GM19043 (cell line): ENCODE measurements around the gene TSPAN9.

Source experiments
- ATAC-seq: cut with Tn5 transposase; IDR thresholded peaks from one replicate; pipeline ENCODE4 v1.9.1; 2021; ENCODE audit warnings: low read depth; ENCODE audit not compliant: unreplicated experiment

Gene TSPAN9

DNA sequence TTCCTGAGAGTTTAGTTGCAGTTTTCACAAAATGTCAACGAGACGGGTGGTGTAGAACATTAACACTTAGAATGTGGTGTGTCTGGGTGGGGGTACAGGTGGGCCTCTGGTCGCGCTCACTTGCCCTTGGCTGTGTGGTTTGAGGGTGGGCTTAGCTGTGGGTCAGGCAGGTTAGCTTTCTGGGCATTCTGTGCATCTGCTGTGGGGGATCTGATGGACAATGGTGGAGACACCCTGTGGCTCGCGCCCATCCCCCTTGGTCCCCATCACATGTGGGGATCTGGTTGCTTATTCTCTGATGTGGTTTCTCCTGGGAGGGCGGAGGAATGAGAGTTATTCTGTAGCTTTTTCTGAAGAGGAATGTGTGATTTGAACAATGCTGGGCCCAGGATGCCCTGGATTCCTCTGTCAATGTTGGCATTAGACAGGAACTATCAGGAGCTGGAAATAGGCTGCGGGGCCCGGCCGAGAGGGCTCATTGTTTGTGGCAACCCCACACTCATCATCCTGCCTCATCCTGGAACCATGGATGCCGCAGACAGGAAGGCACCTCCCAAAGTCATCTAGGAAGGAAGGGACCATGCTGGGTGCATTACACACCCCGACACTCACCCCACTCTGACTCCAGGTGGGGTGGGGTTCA is 101.6 kb downstream of the TSPAN9 start:
- no peak for ATAC-seq

GRCh38 chr12:3179731-3180130 is 102.6 kb downstream of the TSPAN9 start:
- ATAC-seq = no peak

GRCh38 chr12:3182426-3182825 is 105.2 kb downstream of the TSPAN9 start:
- ATAC-seq = no peak

GRCh38 chr12:3184485-3184884 is 107.3 kb downstream of the TSPAN9 start:
- no peak for ATAC-seq

DNA sequence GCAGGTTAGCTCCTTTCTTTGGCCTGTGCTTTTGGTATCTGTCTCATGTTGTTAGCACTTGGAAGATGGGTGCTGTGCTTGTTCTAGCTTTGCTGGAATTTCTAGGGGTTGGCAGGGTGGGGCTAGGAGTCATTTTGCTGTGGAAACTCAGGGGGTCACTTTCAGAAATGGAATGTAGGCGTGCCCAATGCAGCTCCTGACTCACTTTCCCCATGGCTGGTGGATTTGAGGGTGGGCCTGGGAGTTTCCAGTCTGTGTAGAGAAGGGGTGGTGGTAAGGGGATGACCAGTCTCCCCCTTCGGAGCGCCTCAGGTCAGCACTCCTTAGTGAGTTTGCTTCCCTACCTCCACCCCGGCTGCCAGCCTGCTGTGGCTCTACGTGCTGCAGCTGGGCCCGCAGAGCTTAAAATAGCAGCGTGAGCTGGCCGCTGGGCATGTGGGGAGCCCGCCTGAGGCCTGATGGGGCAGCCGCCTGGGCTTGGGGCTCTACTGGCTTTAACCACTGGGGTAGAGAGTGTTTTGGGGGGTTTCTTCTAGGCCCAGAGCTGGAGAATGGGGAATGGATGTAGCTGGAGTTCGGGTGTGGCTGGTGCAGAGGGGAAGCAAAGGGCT is 108.2 kb downstream of the TSPAN9 start:
- ATAC-seq = no peak

- no peak for ATAC-seq
These were observed 109.5 kb downstream of the TSPAN9 start for GRCh38 chr12:3186546-3187215.

DNA sequence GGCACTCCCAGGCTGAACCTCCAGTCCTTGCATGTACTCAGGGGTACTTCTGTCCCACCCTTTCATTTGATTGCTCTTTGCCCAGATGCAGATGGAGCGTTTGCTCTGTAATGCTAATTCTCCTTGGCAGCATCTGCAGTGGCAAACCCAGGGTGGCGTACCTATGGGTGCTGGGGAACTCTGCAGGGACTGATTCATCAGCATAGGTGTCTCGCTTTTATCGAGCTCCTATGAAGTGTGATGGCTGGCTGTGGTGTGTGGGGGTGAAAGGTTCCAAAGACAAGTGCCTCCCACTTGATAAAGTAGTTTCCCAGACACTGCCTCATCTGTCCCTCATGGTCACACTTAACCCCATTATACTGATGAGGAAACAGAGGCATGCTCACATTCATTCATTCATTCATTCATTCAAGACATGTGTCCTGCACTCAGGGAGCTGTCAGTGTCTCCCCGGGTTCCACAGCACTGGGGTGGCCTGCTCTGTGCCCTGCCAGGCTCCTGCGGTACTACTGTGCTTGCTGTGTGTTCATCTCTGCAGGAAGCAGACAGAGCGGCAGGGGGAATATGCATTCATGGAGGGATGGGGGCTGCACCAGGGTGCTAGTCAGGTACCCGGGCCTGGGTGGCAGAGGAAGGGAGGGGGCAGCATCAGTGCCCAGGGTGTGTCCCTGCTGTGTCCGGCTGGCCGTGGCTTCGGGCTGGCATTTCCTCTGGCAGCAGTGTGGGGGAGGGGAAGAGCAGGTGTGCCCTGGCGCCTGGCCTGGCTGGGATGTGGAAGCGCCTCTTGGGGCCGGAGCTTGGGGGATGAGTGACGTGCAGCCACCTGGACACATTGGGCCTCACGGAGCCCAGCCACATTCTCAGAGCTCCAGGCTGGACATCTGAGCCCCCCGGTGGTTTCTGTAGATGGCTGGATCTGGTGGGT is 110.9 kb downstream of the TSPAN9 start:
- no peak for ATAC-seq

DNA sequence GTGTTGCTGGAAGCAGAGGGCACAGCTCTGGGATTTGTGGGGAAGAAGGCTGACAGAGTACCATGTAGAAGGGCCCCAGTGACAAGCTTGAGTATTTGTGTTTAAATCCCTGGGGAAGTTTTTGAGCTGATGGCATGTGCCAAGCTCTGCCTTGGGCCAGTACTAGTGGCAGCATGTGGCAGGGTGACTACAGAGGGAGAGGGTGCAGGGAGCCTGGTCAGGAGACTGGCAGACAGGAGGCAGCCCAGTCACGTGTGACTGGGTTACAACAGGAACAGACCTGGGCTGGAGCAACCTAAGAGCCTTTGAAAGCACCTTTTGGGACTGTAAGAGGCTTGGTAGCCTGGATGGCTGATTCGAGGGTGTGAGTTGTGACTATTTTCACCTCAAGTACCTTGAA is 112.1 kb downstream of the TSPAN9 start:
- ATAC-seq = no peak

DNA sequence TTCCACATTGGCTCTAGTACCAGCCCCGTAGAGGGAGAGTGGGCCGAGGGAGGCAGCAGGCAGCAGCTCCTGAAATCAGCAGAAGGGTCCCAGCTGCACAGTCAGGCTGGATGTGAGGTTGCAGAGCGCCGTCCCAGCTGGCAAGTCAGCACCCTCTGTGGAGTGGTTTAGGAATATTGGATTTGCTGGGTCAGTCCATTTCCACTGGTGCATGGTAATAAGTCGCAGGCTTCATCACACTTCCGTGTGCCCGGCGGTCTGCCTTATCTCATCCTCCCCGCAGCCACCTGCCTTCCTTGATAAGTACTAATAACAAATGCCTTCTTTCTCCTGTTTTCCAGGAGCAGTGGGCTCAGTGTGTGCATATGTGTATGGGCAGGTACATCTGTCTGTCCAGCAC is 112.9 kb downstream of the TSPAN9 start:
- no peak for ATAC-seq

GRCh38 chr12:3191450-3191849 is 114.3 kb downstream of the TSPAN9 start:
- no peak for ATAC-seq

- no peak for ATAC-seq
These were observed 115.0 kb downstream of the TSPAN9 start for GRCh38 chr12:3192221-3192620.

- ATAC-seq = no peak
These were observed 116.0 kb downstream of the TSPAN9 start for GRCh38 chr12:3193131-3193530.

- ATAC-seq = no peak
These were observed 116.6 kb downstream of the TSPAN9 start for GRCh38 chr12:3193755-3194154.

DNA sequence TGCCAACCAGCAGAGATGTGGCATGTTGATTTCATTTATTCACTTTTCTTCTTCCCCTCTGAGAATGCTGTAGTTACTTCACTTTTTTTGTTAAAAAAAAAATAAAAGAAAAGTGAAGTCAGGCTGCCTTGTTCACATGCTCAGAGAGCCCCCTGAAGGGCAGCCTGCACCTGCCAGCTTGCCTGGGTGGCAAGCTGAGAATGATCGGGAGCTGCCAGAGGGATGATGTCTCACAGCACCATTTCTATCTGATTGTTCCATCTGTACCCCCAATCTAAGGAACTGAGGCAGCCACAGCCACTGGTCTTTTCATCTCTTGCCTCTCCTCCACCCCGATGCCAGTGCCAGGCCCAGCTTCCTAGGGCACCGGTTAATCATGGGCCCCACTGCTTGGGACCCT is 118.2 kb downstream of the TSPAN9 start:
- no peak for ATAC-seq

DNA sequence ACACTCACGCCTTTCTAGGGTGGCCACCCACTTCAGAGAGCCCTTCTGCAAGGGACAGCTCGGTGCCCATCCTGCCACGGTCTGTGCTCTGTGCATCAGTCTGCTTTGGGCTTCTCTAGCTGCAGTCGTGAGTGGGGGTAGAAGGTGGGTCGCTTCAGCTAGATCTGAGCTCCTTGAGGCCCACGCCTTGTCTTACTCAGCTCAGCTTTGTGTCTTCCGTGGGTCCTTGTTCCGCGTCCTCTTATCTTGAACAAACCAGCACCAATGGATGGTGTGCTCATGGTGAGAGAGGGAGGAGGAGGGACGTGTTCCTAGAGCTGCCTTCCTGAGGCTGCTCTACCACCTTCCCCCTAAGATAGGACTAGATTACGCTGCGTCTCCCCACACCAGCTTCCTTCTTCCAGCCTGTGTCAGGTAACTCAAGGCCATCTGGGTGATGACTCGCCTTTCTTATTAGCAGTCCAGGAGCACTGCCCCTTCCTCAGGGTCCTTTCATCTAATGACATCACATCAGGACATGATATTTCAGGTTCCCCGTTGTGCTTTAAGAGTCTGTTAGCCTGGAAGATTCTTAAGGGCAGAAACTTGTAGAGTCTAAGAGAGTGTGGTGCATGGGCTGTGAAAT is 118.8 kb downstream of the TSPAN9 start:
- no peak for ATAC-seq

DNA sequence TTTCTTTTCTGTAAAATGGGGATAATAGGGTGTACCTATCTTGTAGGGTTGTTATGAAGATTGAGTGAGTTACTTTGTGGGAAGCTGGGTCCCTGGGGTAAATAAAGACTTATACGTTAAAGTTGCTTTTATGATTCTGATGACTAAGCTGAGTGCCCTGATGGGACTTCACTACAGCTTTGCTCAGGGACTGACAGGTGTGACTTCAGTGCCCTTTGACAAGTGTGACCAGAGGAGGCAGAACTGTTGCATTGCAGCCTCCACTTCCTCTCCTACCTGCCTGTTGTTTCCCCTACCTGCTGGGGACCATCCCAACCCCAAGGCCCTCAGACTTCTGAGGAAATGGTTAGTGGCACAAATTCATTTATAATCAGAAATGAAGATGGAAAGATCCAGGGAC is 119.3 kb downstream of the TSPAN9 start:
- no peak for ATAC-seq

DNA sequence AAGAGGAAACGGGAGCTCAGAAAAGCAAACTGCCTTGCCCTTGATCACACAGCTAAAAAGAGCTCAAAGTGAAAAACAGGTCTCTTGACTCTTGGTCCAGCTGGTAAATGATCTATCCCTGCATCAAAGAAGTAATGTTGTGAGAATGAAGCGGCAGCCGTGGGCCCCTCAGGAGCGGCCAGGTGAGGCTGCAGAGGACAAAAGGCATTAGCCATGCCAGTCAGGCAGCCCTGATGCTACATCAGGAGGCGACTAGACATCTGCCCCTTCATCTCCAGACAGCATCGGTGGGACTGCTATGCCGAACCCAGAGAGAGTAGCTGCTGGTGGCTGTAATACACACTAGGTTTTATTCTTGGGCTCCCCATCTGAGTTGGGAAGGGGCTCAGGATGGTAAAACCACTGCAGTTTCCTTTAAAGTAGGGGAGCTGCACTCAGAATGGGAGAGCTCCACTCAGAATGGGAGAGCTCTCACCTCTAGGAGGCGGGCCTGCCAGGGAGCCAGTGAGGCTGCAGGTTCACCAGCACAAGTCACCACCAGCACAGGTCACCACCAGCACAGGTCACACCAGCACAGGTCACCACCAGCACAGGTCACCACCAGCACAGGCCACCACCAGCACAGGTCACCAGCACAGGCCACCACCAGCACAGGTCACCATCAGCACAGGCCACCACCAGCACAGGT is 120.1 kb downstream of the TSPAN9 start:
- ATAC-seq = no peak

- no peak for ATAC-seq
These were observed 122.4 kb downstream of the TSPAN9 start for GRCh38 chr12:3199551-3200031.

DNA sequence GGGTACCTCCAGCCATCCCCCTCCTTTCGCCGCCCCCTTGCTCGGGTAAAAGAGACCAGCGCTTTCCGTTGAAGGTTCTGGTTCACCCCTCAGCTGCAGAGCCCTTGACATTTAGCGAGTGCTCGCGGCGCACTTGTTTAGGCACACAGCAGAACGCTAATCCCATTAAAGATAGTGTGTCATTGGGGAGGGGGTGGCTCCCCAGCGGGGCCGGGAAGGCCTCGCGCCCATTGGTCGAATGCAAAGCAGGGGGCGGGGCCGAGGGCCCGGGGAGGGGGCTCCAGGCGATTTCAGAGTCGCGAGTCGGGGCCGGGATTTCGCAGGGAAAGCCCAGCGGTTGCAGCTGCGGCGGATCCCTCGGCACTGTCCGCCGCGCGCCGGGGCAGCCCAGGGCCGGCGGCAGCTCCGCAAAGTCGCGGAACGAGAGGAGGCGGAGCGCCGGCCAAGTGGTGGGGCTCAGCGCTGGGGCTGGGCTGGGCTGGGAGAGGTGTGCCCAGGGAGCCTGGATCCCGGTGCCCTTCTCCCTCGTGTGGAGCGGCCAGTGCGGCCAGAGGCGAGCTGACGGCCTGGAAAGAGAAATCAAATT is 122.9 kb downstream of the TSPAN9 start:
- no peak for ATAC-seq
